Ishikawa (cell line): ENCODE data around the gene TOR1AIP2.

Source experiments
- CEBPB ChIP-seq: IDR thresholded peaks from 2 replicates; pipeline ENCODE4 v1.6.1; 2012
- EP300 ChIP-seq: IDR thresholded peaks from 2 replicates; pipeline ENCODE4 v1.6.1; 2012; ENCODE audit warnings: borderline replicate concordance
- FOXM1 ChIP-seq: IDR thresholded peaks from 2 replicates; pipeline ENCODE4 v1.6.1; 2012; ENCODE audit warnings: low read depth, borderline replicate concordance
- MAX ChIP-seq: IDR thresholded peaks from 2 replicates; pipeline ENCODE4 v1.6.1; 2012
- REST ChIP-seq: IDR thresholded peaks from 2 replicates; pipeline ENCODE4 v1.6.1; 2012; ENCODE audit warnings: low read depth, mild to moderate bottlenecking
- TAF1 ChIP-seq: IDR thresholded peaks from 2 replicates; pipeline ENCODE4 v1.6.1; 2012; ENCODE audit warnings: low read depth, mild to moderate bottlenecking
- TCF12 ChIP-seq: IDR thresholded peaks from 2 replicates; pipeline ENCODE4 v1.6.1; 2012; ENCODE audit warnings: low read depth
- ZBTB7A ChIP-seq: IDR thresholded peaks from 2 replicates; pipeline ENCODE4 v1.6.1; 2012; ENCODE audit warnings: low read depth

- TF ChIP-seq ZBTB7A (no peak), CEBPB (no peak), FOXM1 (no peak), TCF12 (no peak), EP300 (no peak), REST (no peak), MAX (no peak), TAF1 (no peak)
Measured at GRCh38 chr1:179889589-179889988, 12.0 kb upstream of the TOR1AIP2 start.
